A549 (cell line): ENCODE measurements around the gene PRDM11. TPM values are rescaled to one million over a fixed set of nuclear protein-coding genes. Genes with fewer than 3 reads are reported as not detected.

ENCODE experiments used
- ATAC-seq, 2 experiments: fragments of 200-7000 bp in 1 of 2; fragments of >200 bp in 1 of 2; cut with Nextera tagmentation in 1 of 2; cut with Tn5 transposase in 1 of 2; 3 replicates each; pipeline versions ENCODE4 v1.8.0 to v1.9.1; 2018 to 2020; ENCODE audit warnings: mild to moderate bottlenecking in 1 of 2, moderate library complexity in 1 of 2
- CTCF ChIA-PET: fragments of 300-600 bp; sonication (Branson Sonifier 250); formaldehyde crosslinking; extraction: SDS; loops from one replicate; lab custom pipeline; 2021; ENCODE audit warnings: antibody characterized with exemption, inconsistent platforms; lab: Yijun Ruan, JAX
- POLR2A ChIA-PET: fragments of 350-600 bp; formaldehyde crosslinking; extraction: SDS; loops from one replicate; lab custom pipeline; 2021; ENCODE audit warnings: antibody characterized with exemption, inconsistent platforms; lab: Yijun Ruan, JAX
- DNase-seq, 2 experiments: peaks; one replicate each; pipeline versions ENCODE4 v3.0.0 to v3.0.0-alpha.2; 2011 to 2016; ENCODE audit warnings: low read depth in 1 of 2, low spot score in 1 of 2
- FAIRE-seq: peaks from 2 replicates; lab custom pipeline; 2011; peaks lifted over from hg19 to GRCh38; lab: Jason Lieb, UNC
- H3K27ac ChIP-seq, 2 experiments: fragments of >200 bp; sonication (Bioruptor Twin); formaldehyde crosslinking; 3 replicates each; pipeline ENCODE4 v1.5.1; 2016 to 2017
- H3K4me1 ChIP-seq: fragments of >200 bp; sonication (Bioruptor Twin); formaldehyde crosslinking; 3 replicates; pipeline ENCODE4 v1.6.1; 2016
- H3K4me2 ChIP-seq: fragments of >200 bp; sonication (Bioruptor Twin); formaldehyde crosslinking; 3 replicates; pipeline ENCODE4 v1.6.1; 2016
- H3K4me3 ChIP-seq: fragments of >200 bp; sonication (Bioruptor Twin); formaldehyde crosslinking; 3 replicates; pipeline ENCODE4 v1.5.1; 2016
- H3K9me3 ChIP-seq: fragments of >200 bp; sonication (Bioruptor Twin); formaldehyde crosslinking; 3 replicates; pipeline ENCODE4 v1.6.1; 2016
- BHLHE40 ChIP-seq: IDR thresholded peaks from 2 replicates; pipeline ENCODE4 v1.6.1; 2012; ENCODE audit warnings: low read depth, low read length, inconsistent platforms
- CHD2 ChIP-seq: fragments of 150-350 bp; IDR thresholded peaks from 2 replicates; pipeline ENCODE4 v1.6.1; 2014; ENCODE audit warnings: low read length; ENCODE audit not compliant: partially characterized antibody
- EHF ChIP-seq: fragments of 250-450 bp; sonication (Bioruptor Pico); IDR thresholded peaks from 2 replicates; pipeline ENCODE4 v1.5.0; 2020; ENCODE audit warnings: mild to moderate bottlenecking
- FOSL2 ChIP-seq, 2 experiments: fragments of 450-650 bp in 1 of 2; fragments of >200 bp in 1 of 2; sonication (Bioruptor Twin) in 1 of 2; formaldehyde crosslinking; IDR thresholded peaks; 2 replicates each; pipeline versions ENCODE4 v1.5.0 to v1.6.1; 2016 to 2020; ENCODE audit warnings: mild to moderate bottlenecking in 1 of 2, moderate library complexity in 1 of 2
- FOXS1 ChIP-seq: fragments of 250-450 bp; sonication (Bioruptor Pico); IDR thresholded peaks from 2 replicates; pipeline ENCODE4 v1.5.0; 2020; ENCODE audit warnings: mild to moderate bottlenecking, moderate library complexity
- GATA3 ChIP-seq: IDR thresholded peaks from 2 replicates; pipeline ENCODE4 v1.6.1; 2012; ENCODE audit warnings: borderline replicate concordance
- HOXA7 ChIP-seq: fragments of 250-450 bp; sonication (Bioruptor Pico); IDR thresholded peaks from 2 replicates; pipeline ENCODE4 v1.5.0; 2020; ENCODE audit warnings: mild to moderate bottlenecking, moderate library complexity
- HOXB13 ChIP-seq: fragments of 250-450 bp; sonication (Bioruptor Pico); IDR thresholded peaks from 2 replicates; pipeline ENCODE4 v1.5.0; 2020; ENCODE audit warnings: low read depth, mild to moderate bottlenecking, moderate library complexity
- HOXB5 ChIP-seq: fragments of 250-450 bp; sonication (Bioruptor Pico); IDR thresholded peaks from 2 replicates; pipeline ENCODE4 v1.5.0; 2020; ENCODE audit warnings: mild to moderate bottlenecking, moderate library complexity
- MAFK ChIP-seq: fragments of 450-650 bp; IDR thresholded peaks from 2 replicates; pipeline ENCODE4 v1.6.1; 2014; ENCODE audit not compliant: partially characterized antibody
- NPAS2 ChIP-seq: fragments of 250-450 bp; sonication (Bioruptor Pico); IDR thresholded peaks from 2 replicates; pipeline ENCODE4 v1.8.0; 2022; ENCODE audit warnings: mild to moderate bottlenecking, moderate library complexity, borderline replicate concordance
- PHF8 ChIP-seq: fragments of 200-600 bp; sonication (generic); IDR thresholded peaks from 2 replicates; pipeline ENCODE4 v1.6.1; 2016; ENCODE audit warnings: low read depth, mild to moderate bottlenecking, antibody characterized with exemption, moderate library complexity, borderline replicate concordance
- POLR2A ChIP-seq: IDR thresholded peaks from 2 replicates; pipeline ENCODE4 v1.6.1; 2012; ENCODE audit warnings: mild to moderate bottlenecking, low read length
- POLR2AphosphoS2 ChIP-seq: conservative IDR thresholded peaks from 2 replicates; pipeline ENCODE4 v1.6.1; 2012; ENCODE audit warnings: low read length, improper control_type of control experiment, inconsistent platforms
- RAD21 ChIP-seq, 2 experiments: fragments of >200 bp in 1 of 2; sonication (Bioruptor Twin) in 1 of 2; formaldehyde crosslinking in 1 of 2; IDR thresholded peaks in 1 of 2; conservative IDR thresholded peaks in 1 of 2; 2 replicates in 1 of 2; 3 replicates in 1 of 2; pipeline ENCODE4 v1.6.1; 2012 to 2018; ENCODE audit warnings: inconsistent platforms in 1 of 2
- RNF2 ChIP-seq: fragments of 200-600 bp; sonication (generic); IDR thresholded peaks from 2 replicates; pipeline ENCODE4 v1.6.1; 2016; ENCODE audit warnings: low read depth, mild to moderate bottlenecking, antibody characterized with exemption, moderate library complexity, borderline replicate concordance
- TFCP2L1 ChIP-seq: fragments of 250-450 bp; sonication (Bioruptor Pico); IDR thresholded peaks from 2 replicates; pipeline ENCODE4 v1.5.0; 2021; ENCODE audit warnings: mild to moderate bottlenecking
- TP53 ChIP-seq: fragments of 250-450 bp; sonication (Bioruptor Pico); IDR thresholded peaks from 2 replicates; pipeline ENCODE4 v1.5.0; 2021; ENCODE audit warnings: mild to moderate bottlenecking, moderate library complexity
- ZFP36 ChIP-seq: fragments of 450-650 bp; IDR thresholded peaks from 2 replicates; pipeline ENCODE4 v1.6.1; 2014; ENCODE audit warnings: borderline replicate concordance; ENCODE audit not compliant: partially characterized antibody
- ZNF302 ChIP-seq: fragments of 250-450 bp; sonication (Bioruptor Pico); IDR thresholded peaks from 2 replicates; pipeline ENCODE4 v1.9.0; 2021; ENCODE audit warnings: inconsistent platforms, mild to moderate bottlenecking, moderate library complexity
- ZSCAN20 ChIP-seq: fragments of 250-450 bp; sonication (Bioruptor Pico); IDR thresholded peaks from 2 replicates; pipeline ENCODE4 v1.8.0; 2022; ENCODE audit warnings: mild to moderate bottlenecking, moderate library complexity
- WGBS: methylation state at CpG from one replicate; pipeline ENCODE4 v1.1.6; 2017; ENCODE audit errors: missing lambda C conversion rate; 5-methylcytosine and 5-hydroxymethylcytosine counted together
- polyA plus RNA-seq, 4 experiments: library from polyadenylated mRNA; depleted of rRNA in 3 of 4; stranded (reverse); fragments of >200 nt; fragmentation: RNase III in 1 of 4; extraction: RNeasy Plus Mini Kit Qiagen cat#74134 plus additional on column Dnase treatment in 1 of 4; gene quantifications; 2 replicates in 3 of 4; 3 replicates in 1 of 4; pipeline ENCODE4 v1.2.3, GENCODE V29; 2011 to 2017
- TF ChIP-seq, protein P1 (sequence below): IDR thresholded peaks from 2 replicates; pipeline ENCODE4 v1.6.1; 2012; ENCODE audit warnings: low read depth, borderline replicate concordance
- TF ChIP-seq, protein P2 (sequence below): fragments of >200 bp; sonication (Bioruptor Twin); formaldehyde crosslinking; IDR thresholded peaks from 3 replicates; pipeline ENCODE4 v1.6.1; 2016
- TF ChIP-seq, protein P3 (sequence below): IDR thresholded peaks from 2 replicates; pipeline ENCODE4 v1.6.1; 2012
- TF ChIP-seq, protein P4 (sequence below): fragments of 450-650 bp; IDR thresholded peaks from 2 replicates; pipeline ENCODE4 v1.6.1; 2014; ENCODE audit warnings: antibody characterized with exemption
- TF ChIP-seq, protein P5 (sequence below): fragments of 250-450 bp; sonication (Bioruptor Pico); IDR thresholded peaks from 2 replicates; pipeline ENCODE4 v1.5.0; 2021; ENCODE audit warnings: mild to moderate bottlenecking, moderate library complexity, borderline replicate concordance

PRDM11 gene
- polyA plus RNA-seq, 2 of the 4 experiments (the other 2 are of a cell fraction) = 4.3 to 5.3 TPM

DNA sequence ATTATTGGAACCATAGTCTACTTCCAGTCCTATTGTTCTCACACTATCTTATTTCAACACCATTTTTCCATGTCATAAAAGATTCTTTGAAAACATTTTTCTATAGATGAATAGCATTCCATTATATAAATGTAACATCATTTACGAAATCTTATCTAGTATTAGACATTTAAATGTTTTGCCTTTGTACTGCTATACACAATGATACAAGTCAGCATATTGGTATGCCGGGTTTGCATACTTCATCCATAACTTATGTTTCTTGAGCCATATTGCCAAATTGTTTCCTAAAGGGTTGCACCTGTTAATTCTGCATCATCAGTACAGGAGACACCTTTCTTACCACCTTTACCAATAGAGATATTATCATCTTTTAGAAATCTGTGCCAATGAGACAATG, 71.6 kb downstream of the PRDM11 start:
- 80% methylated on average over 2 of the region's 2 CpGs for WGBS
- FAIRE-seq (peak; percentile 43), DNase-seq (no peak)
- H3K9me3 ChIP-seq = no peaks in the 10 kb centered on the region
- no peak overlapping the region for H3K27ac ChIP-seq
- TF ChIP-seq ZSCAN20 (CRISPR knock-in tag) = no peak
- TF ChIP-seq ZFP36 = no peak
- TF ChIP-seq TP53 (CRISPR knock-in tag) = no peak
- no peak for TF ChIP-seq HOXB5 (CRISPR knock-in tag)
- TF ChIP-seq RAD21 (conservative IDR thresholded peaks at IDR 0.05 in 1 of 2, IDR thresholded peaks at IDR 0.05 in 1 of 2) = no peak
- TF ChIP-seq, protein P1, sequence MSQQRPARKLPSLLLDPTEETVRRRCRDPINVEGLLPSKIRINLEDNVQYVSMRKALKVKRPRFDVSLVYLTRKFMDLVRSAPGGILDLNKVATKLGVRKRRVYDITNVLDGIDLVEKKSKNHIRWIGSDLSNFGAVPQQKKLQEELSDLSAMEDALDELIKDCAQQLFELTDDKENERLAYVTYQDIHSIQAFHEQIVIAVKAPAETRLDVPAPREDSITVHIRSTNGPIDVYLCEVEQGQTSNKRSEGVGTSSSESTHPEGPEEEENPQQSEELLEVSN = no peak
- TF ChIP-seq FOXS1 (CRISPR knock-in tag) = no peak
- TF ChIP-seq, protein P2, sequence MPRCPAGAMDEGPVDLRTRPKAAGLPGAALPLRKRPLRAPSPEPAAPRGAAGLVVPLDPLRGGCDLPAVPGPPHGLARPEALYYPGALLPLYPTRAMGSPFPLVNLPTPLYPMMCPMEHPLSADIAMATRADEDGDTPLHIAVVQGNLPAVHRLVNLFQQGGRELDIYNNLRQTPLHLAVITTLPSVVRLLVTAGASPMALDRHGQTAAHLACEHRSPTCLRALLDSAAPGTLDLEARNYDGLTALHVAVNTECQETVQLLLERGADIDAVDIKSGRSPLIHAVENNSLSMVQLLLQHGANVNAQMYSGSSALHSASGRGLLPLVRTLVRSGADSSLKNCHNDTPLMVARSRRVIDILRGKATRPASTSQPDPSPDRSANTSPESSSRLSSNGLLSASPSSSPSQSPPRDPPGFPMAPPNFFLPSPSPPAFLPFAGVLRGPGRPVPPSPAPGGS = no peak
- no peak for TF ChIP-seq FOSL2 (IDR thresholded peaks at IDR 0.05)
- no peak for TF ChIP-seq FOSL2 (CRISPR knock-in tag; IDR thresholded peaks at IDR 0.05)
- TF ChIP-seq, all 56 proteins: peak for 0
- ChIA-PET CTCF (interaction anchor here (0.6 to 1.6 kb wide), 2 partner anchors 10 to 1023 kb away, joined by 3 to 5 read pairs; no protein-coding TSS in a partner anchor), POLR2A (no interaction called here)
- ATAC-seq = no peak
- Histone ChIP-seq H3K4me1 (no peaks in the 10 kb centered on the region), H3K4me3 (no peak overlapping the region), H3K4me2 (no peak overlapping the region)

DNA sequence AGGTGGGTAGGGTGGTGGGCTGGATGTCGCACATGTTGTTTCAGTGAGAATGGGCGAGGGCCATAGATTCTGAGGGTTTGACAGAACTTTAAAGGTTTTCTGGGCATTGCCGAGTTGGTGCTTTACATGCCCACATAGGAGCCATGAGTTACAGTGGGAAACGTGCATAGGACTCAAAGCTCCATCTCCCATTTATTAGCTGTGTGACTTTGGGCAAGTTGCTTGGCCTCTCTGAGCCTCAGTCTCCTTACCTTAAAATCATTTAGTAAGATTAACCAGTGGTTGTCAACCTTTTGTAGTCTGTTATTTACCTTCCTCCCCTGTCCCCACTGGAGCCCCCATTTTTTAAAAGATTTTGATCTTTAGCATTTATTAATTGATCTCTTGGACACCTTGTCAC, 72.3 kb downstream of the PRDM11 start:
- WGBS = 78% methylated on average over 4 of the region's 4 CpGs
- Histone ChIP-seq H3K4me2 (no peak overlapping the region), H3K4me1 (no peaks in the 10 kb centered on the region), H3K9me3 (no peaks in the 10 kb centered on the region), H3K4me3 (no peak overlapping the region), H3K27ac (no peak overlapping the region)
- no peak for DNase-seq
- no peak for FAIRE-seq
- TF ChIP-seq HOXA7 (CRISPR knock-in tag) (no peak), CHD2 (no peak), PHF8 (no peak), POLR2AphosphoS2 (no peak), NPAS2 (no peak), HOXB13 (CRISPR knock-in tag) (no peak), RNF2 (no peak), GATA3 (no peak), EHF (no peak), MAFK (no peak), BHLHE40 (no peak), ZNF302 (no peak), POLR2A (no peak), TFCP2L1 (no peak)
- TF ChIP-seq, protein P3, sequence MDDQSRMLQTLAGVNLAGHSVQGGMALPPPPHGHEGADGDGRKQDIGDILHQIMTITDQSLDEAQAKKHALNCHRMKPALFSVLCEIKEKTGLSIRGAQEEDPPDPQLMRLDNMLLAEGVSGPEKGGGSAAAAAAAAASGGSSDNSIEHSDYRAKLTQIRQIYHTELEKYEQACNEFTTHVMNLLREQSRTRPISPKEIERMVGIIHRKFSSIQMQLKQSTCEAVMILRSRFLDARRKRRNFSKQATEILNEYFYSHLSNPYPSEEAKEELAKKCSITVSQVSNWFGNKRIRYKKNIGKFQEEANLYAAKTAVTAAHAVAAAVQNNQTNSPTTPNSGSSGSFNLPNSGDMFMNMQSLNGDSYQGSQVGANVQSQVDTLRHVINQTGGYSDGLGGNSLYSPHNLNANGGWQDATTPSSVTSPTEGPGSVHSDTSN = no peak
- TF ChIP-seq, protein P4, sequence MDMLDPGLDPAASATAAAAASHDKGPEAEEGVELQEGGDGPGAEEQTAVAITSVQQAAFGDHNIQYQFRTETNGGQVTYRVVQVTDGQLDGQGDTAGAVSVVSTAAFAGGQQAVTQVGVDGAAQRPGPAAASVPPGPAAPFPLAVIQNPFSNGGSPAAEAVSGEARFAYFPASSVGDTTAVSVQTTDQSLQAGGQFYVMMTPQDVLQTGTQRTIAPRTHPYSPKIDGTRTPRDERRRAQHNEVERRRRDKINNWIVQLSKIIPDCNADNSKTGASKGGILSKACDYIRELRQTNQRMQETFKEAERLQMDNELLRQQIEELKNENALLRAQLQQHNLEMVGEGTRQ = no peak
- TF ChIP-seq, protein P5, sequence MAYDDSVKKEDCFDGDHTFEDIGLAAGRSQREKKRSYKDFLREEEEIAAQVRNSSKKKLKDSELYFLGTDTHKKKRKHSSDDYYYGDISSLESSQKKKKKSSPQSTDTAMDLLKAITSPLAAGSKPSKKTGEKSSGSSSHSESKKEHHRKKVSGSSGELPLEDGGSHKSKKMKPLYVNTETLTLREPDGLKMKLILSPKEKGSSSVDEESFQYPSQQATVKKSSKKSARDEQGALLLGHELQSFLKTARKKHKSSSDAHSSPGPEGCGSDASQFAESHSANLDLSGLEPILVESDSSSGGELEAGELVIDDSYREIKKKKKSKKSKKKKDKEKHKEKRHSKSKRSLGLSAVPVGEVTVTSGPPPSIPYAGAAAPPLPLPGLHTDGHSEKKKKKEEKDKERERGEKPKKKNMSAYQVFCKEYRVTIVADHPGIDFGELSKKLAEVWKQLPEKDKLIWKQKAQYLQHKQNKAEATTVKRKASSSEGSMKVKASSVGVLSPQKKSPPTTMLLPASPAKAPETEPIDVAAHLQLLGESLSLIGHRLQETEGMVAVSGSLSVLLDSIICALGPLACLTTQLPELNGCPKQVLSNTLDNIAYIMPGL = no peak
- ATAC-seq = no peak
- CTCF ChIA-PET = interaction anchor here (0.6 to 2.2 kb wide), 4 partner anchors 9 to 1022 kb away, joined by 3 to 6 read pairs (median 4); no protein-coding TSS in a partner anchor
- POLR2A ChIA-PET = no interaction called here
